Measurements from ENCODE around the gene PRKCI.
A peak's percentile ranks its signal among the peaks of the same experiment; 100 is the strongest.

The PRKCI gene

GRCh38 chr3:170296703-170297102 lies 74.5 kb downstream of the PRKCI start:
- Histone ChIP-seq H3K4me1 (ENCODE audit: control insufficient read depth, insufficient read depth, low read length) (no peaks in the 10 kb centered on the region), H3K36me3 (ENCODE audit: control insufficient read depth, insufficient read depth, low read length) (peaks cover 77% of the 10 kb centered on the region), H3K9me3 (ENCODE audit: control insufficient read depth, insufficient read depth, low read length) (no peaks in the 10 kb centered on the region), H3K27ac (ENCODE audit: low read depth, low read length) (no peak overlapping the region), H3K9ac (ENCODE audit: low read depth, low read length) (no peak overlapping the region), H3K4me3 (ENCODE audit: low read depth, low read length) (no peak overlapping the region), H3K27me3 (ENCODE audit: control insufficient read depth, insufficient read depth, low read length) (no peaks in the 10 kb centered on the region)

GRCh38 chr3:170301405-170301804 lies 79.2 kb downstream of the PRKCI start:
- no peak overlapping the region for H3K4me3 ChIP-seq (ENCODE audit: low read depth, low read length)
- no peak overlapping the region for H3K27ac ChIP-seq (ENCODE audit: low read depth, low read length)
- H3K36me3 ChIP-seq (ENCODE audit: control insufficient read depth, insufficient read depth, low read length) = peaks cover 70% of the 10 kb centered on the region
- H3K9ac ChIP-seq (ENCODE audit: low read depth, low read length) = no peak overlapping the region
- no peaks in the 10 kb centered on the region for H3K27me3 ChIP-seq (ENCODE audit: control insufficient read depth, insufficient read depth, low read length)
- no peaks in the 10 kb centered on the region for H3K4me1 ChIP-seq (ENCODE audit: control insufficient read depth, insufficient read depth, low read length)
- H3K9me3 ChIP-seq (ENCODE audit: control insufficient read depth, insufficient read depth, low read length) = no peaks in the 10 kb centered on the region

- H3K4me3 ChIP-seq (ENCODE audit: low read depth, low read length) = no peak overlapping the region
- no peak overlapping the region for H3K9ac ChIP-seq (ENCODE audit: low read depth, low read length)
- H3K9me3 ChIP-seq (ENCODE audit: control insufficient read depth, insufficient read depth, low read length) = no peaks in the 10 kb centered on the region
- H3K27ac ChIP-seq (ENCODE audit: low read depth, low read length) = no peak overlapping the region
- H3K4me1 ChIP-seq (ENCODE audit: control insufficient read depth, insufficient read depth, low read length) = no peaks in the 10 kb centered on the region
- H3K27me3 ChIP-seq (ENCODE audit: control insufficient read depth, insufficient read depth, low read length) = no peaks in the 10 kb centered on the region
- H3K36me3 ChIP-seq (ENCODE audit: control insufficient read depth, insufficient read depth, low read length) = peaks cover 64% of the 10 kb centered on the region
These were observed 79.8 kb downstream of the PRKCI start for GRCh38 chr3:170302008-170302407.

- Histone ChIP-seq H3K4me3 (ENCODE audit: low read depth, low read length) (no peak overlapping the region), H3K27me3 (ENCODE audit: control insufficient read depth, insufficient read depth, low read length) (no peaks in the 10 kb centered on the region), H3K27ac (ENCODE audit: low read depth, low read length) (no peak overlapping the region), H3K36me3 (ENCODE audit: control insufficient read depth, insufficient read depth, low read length) (peaks cover 30% of the 10 kb centered on the region), H3K9me3 (ENCODE audit: control insufficient read depth, insufficient read depth, low read length) (no peaks in the 10 kb centered on the region), H3K9ac (ENCODE audit: low read depth, low read length) (no peak overlapping the region), H3K4me1 (ENCODE audit: control insufficient read depth, insufficient read depth, low read length) (peaks cover 8% of the 10 kb centered on the region; the same call in 1 of the 2 replicates)
These were observed 83.8 kb downstream of the PRKCI start for GRCh38 chr3:170306015-170306414.

GRCh38 chr3:170307671-170308405 lies 85.6 kb downstream of the PRKCI start:
- H3K27ac ChIP-seq (ENCODE audit: low read depth, low read length) = peak overlapping the region; percentile 46
- H3K9me3 ChIP-seq (ENCODE audit: control insufficient read depth, insufficient read depth, low read length) = no peaks in the 10 kb centered on the region
- peaks cover 11% of the 10 kb centered on the region for H3K36me3 ChIP-seq (ENCODE audit: control insufficient read depth, insufficient read depth, low read length)
- no peaks in the 10 kb centered on the region for H3K27me3 ChIP-seq (ENCODE audit: control insufficient read depth, insufficient read depth, low read length)
- no peak overlapping the region for H3K4me3 ChIP-seq (ENCODE audit: low read depth, low read length)
- H3K9ac ChIP-seq (ENCODE audit: low read depth, low read length) = no peak overlapping the region
- peaks cover 8% of the 10 kb centered on the region; the same call in 1 of the 2 replicates for H3K4me1 ChIP-seq (ENCODE audit: control insufficient read depth, insufficient read depth, low read length)

GRCh38 chr3:170309046-170309445 lies 86.8 kb downstream of the PRKCI start:
- Histone ChIP-seq H3K27ac (ENCODE audit: low read depth, low read length) (no peak overlapping the region), H3K4me1 (ENCODE audit: control insufficient read depth, insufficient read depth, low read length) (peaks cover 8% of the 10 kb centered on the region; the same call in 1 of the 2 replicates), H3K9ac (ENCODE audit: low read depth, low read length) (no peak overlapping the region), H3K27me3 (ENCODE audit: control insufficient read depth, insufficient read depth, low read length) (no peaks in the 10 kb centered on the region), H3K9me3 (ENCODE audit: control insufficient read depth, insufficient read depth, low read length) (no peaks in the 10 kb centered on the region), H3K36me3 (ENCODE audit: control insufficient read depth, insufficient read depth, low read length) (peaks cover 1% of the 10 kb centered on the region), H3K4me3 (ENCODE audit: low read depth, low read length) (no peak overlapping the region)

GRCh38 chr3:170317954-170318353 lies 95.7 kb downstream of the PRKCI start:
- Histone ChIP-seq H3K36me3 (ENCODE audit: control insufficient read depth, insufficient read depth, low read length) (no peaks in the 10 kb centered on the region), H3K27ac (ENCODE audit: low read depth, low read length) (no peak overlapping the region), H3K9me3 (ENCODE audit: control insufficient read depth, insufficient read depth, low read length) (no peaks in the 10 kb centered on the region)

GRCh38 chr3:170320461-170321121 lies 98.4 kb downstream of the PRKCI start:
- Histone ChIP-seq H3K9ac (ENCODE audit: low read depth, low read length) (no peak overlapping the region), H3K9me3 (ENCODE audit: control insufficient read depth, insufficient read depth, low read length) (no peaks in the 10 kb centered on the region), H3K4me3 (ENCODE audit: low read depth, low read length) (no peak overlapping the region; the same call in 1 of the 2 replicates)

More at GRCh38 chr3:170317954-170318353, 95.7 kb downstream of the PRKCI start:
- H3K4me1 ChIP-seq (ENCODE audit: control insufficient read depth, insufficient read depth, low read length) = peaks cover 24% of the 10 kb centered on the region
- H3K4me3 ChIP-seq (ENCODE audit: low read depth, low read length) = no peak overlapping the region
- no peaks in the 10 kb centered on the region for H3K27me3 ChIP-seq (ENCODE audit: control insufficient read depth, insufficient read depth, low read length)
- H3K9ac ChIP-seq (ENCODE audit: low read depth, low read length) = no peak overlapping the region

GRCh38 chr3:170321321-170322034 lies 99.3 kb downstream of the PRKCI start:
- H3K4me1 ChIP-seq (ENCODE audit: control insufficient read depth, insufficient read depth, low read length) = peaks cover 31% of the 10 kb centered on the region
- no peaks in the 10 kb centered on the region for H3K27me3 ChIP-seq (ENCODE audit: control insufficient read depth, insufficient read depth, low read length)
- no peak overlapping the region for H3K4me3 ChIP-seq (ENCODE audit: low read depth, low read length)
- H3K27ac ChIP-seq (ENCODE audit: low read depth, low read length) = peak overlapping the region; percentile 70
- no peaks in the 10 kb centered on the region for H3K36me3 ChIP-seq (ENCODE audit: control insufficient read depth, insufficient read depth, low read length)
- peaks cover 1% of the 10 kb centered on the region; the same call in 1 of the 2 replicates for H3K9me3 ChIP-seq (ENCODE audit: control insufficient read depth, insufficient read depth, low read length)
- H3K9ac ChIP-seq (ENCODE audit: low read depth, low read length) = no peak overlapping the region

More at GRCh38 chr3:170320461-170321121, 98.4 kb downstream of the PRKCI start:
- Histone ChIP-seq H3K4me1 (ENCODE audit: control insufficient read depth, insufficient read depth, low read length) (peaks cover 31% of the 10 kb centered on the region), H3K27ac (ENCODE audit: low read depth, low read length) (peak overlapping the region; percentile 70), H3K27me3 (ENCODE audit: control insufficient read depth, insufficient read depth, low read length) (no peaks in the 10 kb centered on the region), H3K36me3 (ENCODE audit: control insufficient read depth, insufficient read depth, low read length) (no peaks in the 10 kb centered on the region)

- Histone ChIP-seq H3K4me1 (ENCODE audit: control insufficient read depth, insufficient read depth, low read length) (peaks cover 31% of the 10 kb centered on the region), H3K27me3 (ENCODE audit: control insufficient read depth, insufficient read depth, low read length) (no peaks in the 10 kb centered on the region), H3K27ac (ENCODE audit: low read depth, low read length) (peak overlapping the region; percentile 13), H3K36me3 (ENCODE audit: control insufficient read depth, insufficient read depth, low read length) (no peaks in the 10 kb centered on the region), H3K4me3 (ENCODE audit: low read depth, low read length) (no peak overlapping the region), H3K9ac (ENCODE audit: low read depth, low read length) (no peak overlapping the region), H3K9me3 (ENCODE audit: control insufficient read depth, insufficient read depth, low read length) (peaks cover 11% of the 10 kb centered on the region)
These were observed 100.5 kb downstream of the PRKCI start for GRCh38 chr3:170322566-170323269.
